Activated naive CD4-positive, alpha-beta T cell (primary cell): ENCODE data around the gene MVB12B.

Experiments used
- DNase-seq, 4 experiments: peaks; one replicate each; lab custom pipeline; 2025; lab: John Stamatoyannopoulos, UW

Gene MVB12B

DNA sequence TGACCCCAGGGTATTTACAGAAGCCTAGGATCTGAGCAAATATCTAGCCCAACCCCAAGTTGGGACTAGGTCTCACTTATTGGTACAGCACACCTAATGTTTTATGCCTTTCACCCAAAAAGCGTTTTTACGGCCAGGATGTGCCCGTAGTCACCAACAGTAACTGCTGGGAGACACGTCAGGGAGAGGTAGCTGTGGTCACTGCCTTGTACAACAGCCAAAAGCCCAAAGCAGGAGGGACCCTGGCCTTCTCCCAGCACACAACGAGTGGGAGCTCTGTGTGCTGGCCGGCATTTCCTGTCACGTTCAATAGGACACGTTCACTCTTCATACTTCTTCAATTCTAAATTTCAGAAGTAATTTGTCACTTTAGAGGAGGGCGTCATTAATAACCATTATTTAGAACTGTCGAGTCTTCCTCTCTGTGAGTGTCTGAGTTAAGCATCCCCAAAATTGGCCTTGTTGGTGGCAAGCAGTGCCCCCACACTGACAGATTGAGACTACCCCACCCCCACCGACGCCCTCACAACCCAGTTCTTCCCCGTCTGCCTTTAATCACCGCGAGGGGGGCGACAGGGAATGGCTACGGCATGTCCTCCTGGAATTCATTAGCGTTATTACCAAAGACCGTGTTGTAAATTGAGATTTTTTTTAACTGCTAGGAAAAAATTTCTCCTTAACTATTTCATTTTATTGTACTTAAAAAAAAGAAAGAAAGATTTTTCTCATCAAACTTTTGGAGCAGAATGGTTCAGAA is 80.7 kb downstream of the MVB12B start:
- DNase-seq = no peak

DNA sequence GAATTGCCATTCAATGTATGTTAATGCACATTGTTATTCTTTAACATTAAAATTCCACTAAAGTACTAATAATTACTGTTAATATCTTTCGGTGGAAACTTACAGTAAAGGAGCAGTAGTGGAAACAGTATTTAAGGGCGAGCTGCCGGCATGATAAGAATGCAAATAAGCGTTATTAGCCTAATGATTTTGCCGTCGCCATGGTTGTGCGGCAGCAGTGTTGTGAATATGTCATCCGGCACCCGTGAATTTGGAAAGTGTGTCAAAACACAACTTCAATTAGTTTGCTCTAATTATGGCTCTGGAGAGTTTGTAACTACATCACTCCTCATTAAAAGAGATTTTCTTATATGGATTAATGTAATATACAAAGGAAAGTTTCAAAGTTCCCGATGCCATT is 81.4 kb downstream of the MVB12B start:
- no peak for DNase-seq

DNA sequence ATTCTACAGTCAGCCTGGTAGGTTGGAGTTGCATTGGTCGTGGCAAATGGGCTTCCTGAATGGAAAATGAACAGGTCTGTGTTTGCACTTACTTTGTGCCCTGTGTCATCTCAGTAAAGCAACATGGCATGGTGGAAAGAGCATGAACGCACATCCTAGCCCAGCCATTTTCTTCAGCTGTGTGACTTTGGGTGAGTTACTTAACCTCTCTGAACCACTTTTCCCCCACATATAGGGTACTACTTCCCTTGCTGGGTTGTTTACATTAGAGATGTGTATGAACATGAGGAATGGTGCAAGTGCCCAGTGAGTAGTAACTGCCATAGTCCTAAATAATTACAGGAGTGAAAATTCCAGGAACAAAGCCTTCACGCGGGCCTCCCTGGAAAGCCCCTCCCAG is 83.6 kb downstream of the MVB12B start:
- DNase-seq = no peak

DNA sequence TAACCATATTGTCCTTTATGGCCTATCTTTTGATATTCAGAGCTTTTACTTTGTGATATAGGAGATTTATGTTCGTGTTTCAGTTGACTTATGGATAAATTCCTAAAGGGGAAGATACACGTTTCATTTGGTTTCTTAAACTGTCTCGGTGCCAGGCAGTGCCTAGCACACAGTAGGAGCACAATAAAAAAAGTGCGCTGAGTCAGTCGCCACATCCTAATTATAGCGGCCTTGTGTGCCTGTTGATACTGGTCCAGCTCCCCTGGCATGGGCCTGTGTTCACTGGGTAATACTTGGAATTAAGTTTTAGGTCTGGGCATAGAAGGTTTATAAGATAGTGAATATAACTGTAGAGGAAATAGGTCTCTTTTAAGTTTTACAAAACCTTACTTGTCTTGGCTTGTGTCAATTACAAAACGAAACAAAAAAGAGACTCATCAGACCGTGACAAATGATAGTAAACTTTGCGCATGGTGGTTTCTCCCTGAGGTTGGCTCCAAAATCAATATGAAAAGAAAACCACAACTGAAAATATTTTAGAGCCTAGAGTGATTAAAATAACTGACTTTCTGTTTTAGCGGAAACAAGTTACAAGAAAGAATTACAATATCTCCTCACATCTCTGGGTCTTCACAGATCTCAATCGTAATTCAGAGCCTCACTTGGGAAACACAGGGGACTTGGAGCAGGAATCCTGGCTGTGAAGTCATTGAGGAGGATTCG is 84.8 kb downstream of the MVB12B start:
- no peak for DNase-seq

DNA sequence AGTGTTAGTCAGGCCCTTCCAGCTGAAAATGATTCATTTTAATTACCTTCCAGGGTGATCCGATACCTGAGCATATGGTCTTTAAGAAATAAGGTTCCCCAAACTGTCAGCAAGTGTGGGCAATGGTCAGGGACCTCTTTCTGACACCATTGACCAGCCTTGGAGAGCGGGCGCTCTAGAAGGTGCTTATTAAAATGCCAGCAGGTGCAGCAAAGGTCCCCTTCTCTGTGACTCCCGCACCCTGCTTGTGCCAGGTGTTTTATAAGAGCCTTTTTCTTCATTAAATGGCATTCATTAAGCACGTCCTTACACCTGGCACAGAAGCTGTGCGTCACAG is 85.3 kb downstream of the MVB12B start:
- DNase-seq = no peak

DNA sequence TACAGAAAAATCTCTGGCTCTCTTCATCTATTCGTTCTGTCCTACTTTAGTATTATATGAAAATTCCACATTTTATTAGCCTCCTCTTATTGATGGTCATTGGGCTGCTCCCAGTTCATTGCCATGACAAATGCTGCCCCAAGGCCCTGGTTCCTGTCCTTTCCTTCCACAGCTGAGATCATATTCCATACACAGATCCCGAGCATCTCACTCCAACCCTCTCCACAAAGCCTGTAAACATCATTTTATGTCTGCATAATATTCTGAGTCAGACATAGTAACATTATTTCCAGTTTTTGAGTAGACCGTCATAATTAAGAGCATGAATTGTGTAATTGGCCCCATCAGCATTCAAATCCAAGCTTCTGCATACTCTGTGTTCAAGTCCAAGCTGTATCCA is 86.3 kb downstream of the MVB12B start:
- DNase-seq = no peak

DNA sequence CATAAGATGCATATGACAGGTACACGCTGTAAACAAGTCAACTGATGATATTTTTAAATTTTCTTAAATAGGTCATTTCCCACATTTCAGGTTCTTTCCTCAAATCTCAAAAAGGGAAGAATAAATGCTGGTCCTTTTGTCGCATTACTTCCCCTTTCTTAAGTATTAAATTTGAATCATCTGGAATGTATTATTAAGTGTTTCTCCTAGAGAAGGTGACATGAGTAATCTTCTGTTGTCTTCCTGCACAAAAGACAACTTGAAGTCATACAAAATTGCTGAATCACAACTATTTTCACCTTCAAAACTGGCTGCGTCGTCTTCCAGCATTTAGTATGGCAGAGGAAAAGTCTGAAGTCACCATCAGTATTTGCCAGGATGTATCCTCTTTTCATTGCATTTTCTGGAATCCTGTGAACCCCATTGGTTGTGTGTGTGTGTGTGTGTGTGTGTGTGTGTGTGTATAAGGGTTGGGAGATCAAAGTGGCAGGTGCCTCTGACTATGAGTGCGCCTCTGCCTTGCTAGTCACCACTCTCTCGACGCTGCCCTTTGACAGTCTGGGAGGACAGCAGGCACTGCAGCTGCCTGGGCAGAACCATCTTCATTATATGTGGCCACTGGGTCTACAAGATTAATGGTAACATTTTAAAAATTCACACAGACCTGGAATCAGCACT is 86.9 kb downstream of the MVB12B start:
- DNase-seq = no peak

DNA sequence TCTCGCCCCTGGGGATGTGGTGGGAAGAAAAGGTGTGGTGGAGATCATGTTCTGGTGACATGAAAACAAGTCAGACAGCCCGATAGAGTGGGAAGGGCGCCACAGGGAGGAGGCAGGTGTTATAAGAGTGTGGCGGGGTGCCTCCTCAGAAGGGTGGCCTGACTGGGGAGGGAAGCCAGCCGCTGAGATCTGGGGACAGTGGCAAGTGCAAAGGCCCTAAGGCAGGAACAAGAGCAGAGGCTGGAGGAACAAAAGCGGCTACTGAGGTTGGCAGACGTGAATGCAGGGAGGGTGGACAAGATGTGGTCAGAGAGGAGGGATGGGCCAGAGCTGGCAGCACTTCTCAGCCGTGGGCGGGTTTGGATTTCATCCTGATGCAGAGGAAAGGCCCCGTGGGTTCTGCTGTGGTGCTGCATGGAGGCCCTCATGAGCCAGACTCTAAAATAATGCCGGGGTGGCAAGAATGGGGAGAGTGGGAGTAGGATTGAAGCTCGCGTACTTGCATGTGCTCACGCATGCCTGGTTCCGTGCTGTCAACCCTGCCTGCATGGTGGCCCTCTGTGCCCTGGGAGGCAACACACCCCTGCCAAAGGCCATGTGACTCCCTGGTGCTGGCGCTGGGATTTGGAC is 89.2 kb downstream of the MVB12B start:
- DNase-seq = no peak

DNA sequence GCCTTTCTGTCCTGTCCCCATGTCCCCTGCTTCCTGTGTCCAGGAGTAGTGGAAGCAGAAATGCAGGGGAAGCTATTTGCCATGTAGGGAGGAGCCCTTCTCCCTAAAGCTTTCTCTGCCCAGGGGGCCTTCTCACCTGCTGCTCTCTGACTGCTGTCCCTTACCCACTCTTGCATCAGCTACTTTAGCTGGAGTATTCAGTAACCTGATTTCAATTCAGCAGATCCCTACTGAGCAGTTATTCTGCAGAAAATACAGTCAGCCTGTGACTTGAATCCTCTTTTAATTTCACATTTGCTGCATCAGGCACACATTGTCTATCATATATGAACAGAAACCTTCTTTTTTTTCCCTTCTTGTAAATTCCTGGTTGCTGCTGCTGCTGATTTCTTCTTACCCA is 90.4 kb downstream of the MVB12B start:
- no peak for DNase-seq

DNA sequence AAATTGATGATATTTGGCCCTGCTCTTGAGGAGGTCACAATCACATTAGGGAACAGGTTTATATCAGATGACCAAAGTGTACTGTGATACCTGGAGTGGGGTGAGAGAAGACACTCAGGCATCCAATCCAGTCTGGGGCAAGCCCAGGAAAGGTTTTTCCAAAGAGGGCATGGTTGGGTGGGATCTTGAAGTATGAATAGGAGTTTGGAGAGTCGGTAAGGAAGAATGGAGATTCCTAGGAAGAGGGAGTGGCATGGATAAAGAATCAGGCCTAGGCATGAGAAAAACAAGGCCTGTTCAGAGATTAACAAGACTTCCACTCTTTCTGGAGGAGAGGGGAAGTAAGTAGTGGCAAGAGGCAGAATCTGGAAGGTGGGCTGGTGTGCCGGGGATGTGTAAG is 91.1 kb downstream of the MVB12B start:
- DNase-seq = no peak

DNA sequence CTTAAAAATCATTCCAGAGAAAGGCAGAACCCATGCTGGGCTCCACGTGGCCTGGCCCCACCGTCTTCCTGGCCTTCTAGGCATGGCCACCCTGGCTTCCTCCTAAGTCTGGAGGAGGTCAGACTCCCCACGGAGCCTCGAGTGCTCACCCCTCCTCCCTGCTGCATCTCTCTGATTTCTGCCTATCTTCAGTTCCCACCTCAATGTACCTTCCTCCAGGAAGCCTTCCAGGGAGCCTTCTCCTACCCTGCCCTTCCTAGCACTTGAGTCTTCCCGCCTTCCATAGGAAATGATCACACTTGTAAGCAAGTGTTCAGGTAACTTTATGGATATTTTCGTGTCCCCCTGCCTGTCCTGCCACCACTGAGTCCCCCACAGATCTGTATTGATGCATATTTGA is 92.0 kb downstream of the MVB12B start:
- no peak for DNase-seq

DNA sequence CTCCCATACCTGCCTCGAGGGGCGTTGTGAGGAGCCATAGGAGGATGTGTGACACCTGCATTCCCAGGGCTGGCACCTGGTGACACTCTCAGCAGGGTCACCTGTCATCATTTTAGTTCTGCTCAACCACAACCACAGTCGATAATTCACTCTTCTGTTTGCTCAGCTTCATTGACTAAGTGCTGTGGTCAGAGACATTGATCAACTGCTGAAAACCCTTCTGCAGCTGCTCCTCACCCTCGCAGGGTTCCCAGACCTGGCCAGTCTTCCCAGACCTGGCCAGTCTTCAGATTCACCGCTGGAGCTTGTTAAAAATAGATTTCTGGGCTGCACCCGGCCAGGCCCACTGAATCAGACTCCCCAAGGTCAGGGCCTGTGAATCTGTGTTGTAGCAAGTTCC is 92.8 kb downstream of the MVB12B start:
- DNase-seq = no peak

DNA sequence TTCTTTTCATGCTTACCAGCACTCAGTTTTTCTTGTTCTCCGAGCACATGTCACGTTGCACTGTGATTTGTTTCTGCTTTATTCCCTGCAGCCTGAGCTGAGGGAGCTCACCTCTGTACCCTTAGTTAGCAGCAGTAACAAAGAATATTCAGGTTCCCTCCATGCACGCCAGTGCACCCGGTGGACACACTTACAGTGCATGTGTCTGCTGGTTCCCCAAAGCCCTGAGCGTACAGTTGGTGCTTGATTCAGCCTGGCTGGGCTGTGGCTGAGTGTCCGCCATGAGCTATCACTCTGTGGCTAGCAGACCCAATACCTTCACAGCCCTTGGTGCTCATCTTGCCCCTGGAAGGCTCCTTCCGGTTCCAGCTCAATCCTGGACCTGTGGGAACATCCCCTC is 93.5 kb downstream of the MVB12B start:
- no peak for DNase-seq

DNA sequence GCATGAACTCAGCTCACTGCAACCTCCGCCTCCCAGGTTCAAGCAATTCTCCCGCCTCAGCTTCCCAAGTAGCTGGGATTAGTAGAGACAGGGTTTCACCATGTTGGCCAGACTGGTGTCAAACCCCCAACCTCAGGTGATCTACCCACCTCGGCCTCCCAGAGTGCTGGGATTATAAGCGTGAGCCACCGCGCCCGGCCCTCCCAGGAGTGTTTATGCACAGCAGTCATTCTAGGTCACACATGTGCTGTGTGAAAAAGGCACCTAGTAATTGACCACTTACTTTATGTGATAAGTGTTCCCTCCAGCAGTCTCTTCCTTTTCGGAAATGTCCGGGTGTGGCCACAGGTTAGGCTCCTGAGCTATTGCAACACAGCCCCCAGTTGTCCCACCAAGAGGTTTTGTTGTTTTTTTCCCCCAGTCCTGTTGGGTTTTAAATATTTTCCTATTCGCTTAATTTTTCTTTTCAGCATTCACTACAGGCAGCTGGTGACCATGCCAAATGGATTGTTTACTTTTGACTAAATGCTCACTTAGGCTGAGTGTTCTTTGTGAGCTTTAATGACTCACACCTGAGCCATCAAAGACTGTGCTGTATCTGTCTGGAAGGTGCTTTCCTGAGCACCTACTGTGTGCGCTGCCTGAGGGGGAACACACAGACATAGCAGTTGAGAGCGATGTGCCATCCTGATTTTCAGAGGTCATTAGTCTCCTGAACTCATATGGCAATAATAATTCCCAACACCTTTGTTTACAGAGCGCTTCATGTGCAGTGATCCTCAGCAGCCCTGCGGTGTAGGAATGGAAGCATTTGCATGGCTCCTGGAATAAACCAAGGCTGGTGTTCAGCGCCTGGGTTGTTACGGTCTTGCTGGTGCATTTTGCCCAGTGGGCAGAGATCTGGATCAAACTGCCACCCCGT is 94.3 kb downstream of the MVB12B start:
- no peak for DNase-seq

DNA sequence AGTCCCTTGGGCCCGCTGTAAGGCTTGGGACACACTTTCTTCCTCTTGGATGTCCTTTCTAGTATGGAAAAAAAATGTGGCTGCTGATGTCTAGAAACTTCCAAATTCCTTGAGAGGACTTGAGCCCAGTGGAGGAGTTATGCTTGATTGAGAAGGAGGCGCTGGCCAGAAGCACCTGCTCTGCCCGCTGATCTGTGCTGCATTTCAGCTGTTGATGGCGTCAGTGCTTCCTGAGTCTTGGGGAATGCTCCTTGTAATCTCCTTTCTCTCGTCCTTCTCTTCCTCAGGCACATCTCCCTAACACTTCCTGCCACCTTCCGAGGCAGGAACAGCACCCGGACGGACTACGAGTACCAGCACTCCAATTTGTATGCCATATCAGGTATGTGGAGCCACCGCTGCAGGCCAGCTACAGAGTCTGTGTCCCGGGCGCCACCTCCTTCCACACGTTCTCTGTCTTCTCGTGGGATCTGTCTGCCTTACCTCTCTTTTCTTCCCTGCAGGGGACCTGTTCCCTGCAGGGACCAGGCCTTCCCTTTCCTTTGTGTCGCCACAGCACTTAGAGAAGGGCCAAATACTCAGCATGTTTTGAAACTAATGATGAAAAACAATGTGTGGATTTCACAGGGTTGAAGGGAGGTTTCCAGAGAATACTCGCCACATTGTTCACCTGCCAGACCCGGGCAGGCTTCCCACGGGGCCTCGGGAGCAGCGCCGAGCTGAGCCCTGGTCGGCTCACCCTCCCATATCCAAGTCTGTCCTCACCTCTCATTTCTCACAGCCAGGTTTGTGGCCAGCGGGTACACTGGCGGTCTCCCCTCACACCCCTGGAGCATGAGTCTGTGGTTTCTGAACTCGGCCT is 95.2 kb downstream of the MVB12B start:
- no peak for DNase-seq

DNA sequence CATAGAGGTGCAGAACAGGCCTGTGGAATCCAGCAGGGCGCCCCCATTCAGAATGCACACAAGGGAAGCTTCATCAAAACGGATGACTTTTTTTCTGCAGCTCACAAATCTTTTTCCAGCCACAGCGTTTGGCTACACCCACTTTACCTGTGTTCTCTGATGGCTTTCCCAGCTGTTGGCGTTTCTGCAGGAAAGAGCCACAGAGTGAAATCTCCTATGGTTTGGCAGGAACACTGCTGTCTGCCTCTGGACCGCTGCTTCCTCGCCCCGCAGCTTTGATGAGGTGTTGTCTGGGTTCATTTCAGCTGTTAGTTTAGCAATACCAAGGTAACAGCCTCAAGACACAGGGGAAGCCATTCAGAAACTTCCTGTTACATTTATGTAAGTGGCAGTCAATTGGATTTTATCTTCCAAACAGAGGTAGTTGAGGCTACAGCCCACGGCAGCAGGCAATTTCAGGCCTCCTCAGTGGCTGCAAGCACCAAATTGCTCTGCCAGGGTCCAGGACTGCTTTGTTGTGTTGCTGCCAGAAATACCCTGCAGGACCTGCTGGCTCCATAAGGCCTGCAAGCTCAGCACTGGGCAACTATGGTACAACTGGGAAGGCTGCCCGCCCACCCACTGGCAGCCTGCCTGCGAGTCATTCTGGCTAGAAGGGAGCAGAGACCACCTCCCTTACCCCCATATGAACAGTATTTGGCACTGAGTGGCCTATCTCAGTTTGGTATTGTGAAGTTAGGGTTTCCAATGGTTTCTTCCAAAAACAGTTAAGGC is 96.7 kb downstream of the MVB12B start:
- no peak for DNase-seq

DNA sequence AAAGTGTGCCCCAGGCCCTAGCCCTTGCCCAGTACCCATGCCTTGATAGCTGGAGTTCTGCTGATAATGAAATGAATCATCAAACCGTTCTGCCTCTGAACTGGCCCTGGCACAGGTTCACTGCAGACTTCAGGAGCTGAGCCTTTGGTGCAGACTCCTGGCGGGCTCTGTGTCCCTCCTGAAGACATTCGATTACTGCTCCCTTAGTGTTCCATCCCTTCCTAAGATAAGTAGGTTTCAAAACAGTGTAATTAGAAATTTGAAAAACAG is 97.2 kb downstream of the MVB12B start:
- no peak for DNase-seq

DNA sequence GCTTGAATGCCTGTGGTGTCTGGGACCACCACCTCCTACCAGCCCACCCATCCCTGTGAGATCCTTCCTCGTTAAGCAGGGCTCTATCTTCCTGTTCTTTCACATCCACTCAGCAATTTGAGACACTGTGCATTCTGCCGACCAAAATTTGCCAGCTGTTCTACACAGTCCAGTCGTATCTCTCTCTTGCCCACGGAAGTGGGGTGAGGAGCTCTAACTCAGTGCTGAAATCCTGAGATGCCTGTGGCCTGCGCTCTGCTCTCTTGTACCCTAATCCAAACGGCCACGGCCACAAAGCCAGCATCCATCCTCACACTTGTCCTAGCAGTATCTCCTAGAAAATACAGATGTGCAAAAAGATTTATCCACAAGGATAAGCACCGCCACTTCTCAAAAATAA is 97.9 kb downstream of the MVB12B start:
- DNase-seq = no peak

DNA sequence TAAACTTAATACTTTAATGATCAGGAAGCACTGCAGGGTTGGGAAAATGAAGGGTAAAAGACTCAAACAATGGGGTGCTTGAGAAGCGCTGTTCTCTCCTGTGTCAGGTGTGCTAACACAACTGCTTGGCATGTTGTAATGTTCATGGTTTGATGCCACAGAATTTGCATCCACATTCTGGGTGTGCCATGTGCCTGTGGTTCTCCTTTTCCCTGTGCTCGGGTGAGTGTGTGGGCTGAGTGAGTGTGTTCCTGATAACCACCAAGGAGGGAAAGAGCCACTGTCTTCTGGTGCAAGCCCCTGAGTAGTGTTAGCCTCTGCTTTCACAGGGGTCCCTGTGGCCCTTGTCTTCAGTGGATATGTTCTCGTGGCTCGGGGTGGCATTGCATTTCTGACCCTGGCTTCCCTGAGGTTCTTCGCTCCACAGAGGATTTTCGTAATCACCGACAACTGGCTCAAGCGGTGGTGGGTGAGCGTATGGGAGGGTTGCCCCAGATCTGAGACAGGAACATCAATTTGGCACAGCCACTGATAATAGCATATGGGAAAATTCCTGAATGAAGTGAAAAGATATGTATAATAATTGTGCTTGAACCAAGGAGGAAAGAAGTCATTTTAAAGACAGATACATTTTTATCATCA is 102.0 kb downstream of the MVB12B start:
- no peak for DNase-seq

DNA sequence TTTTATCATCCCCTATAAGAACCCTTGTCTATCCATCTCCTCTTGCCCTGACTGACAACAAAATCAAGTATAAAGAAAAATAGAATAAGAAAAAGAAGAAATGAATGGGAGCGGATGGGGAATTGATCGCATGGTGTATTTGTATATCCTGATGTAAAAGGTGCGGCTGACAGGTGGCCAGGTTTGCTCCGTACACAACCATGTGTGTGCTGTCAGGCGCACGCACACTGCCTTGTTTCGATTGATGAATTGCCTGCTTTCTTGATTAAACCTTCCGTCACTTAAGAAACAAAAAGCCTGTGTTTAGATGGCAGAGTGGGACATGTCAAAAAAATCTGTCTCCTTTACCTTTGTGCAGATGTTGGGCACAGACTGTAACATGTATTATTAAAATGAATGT is 102.6 kb downstream of the MVB12B start:
- DNase-seq = no peak
